Transverse colon (tissue), 4 donors: Measurements from ENCODE around the gene RAMACL. TPM values are rescaled to one million over a fixed set of nuclear protein-coding genes. Genes with fewer than 3 reads are reported as not detected.

Experiments
- DNase-seq: peaks from one replicate; pipeline ENCODE4 v3.0.0-alpha.2; 2019
- H3K27ac ChIP-seq, 4 donors: fragments of 200-600 bp; sonication (generic); 2 replicates each; pipeline ENCODE4 v1.5.1; 2016 to 2018; ENCODE audit warnings: inconsistent platforms in 4 of 4
- H3K27me3 ChIP-seq: fragments of 200-600 bp; sonication (generic); 2 replicates; pipeline ENCODE4 v1.5.1; 2017; ENCODE audit warnings: inconsistent platforms
- H3K36me3 ChIP-seq, 4 donors: fragments of 200-600 bp; sonication (generic); 2 replicates each; pipeline ENCODE4 v1.5.1; 2017 to 2019; ENCODE audit warnings: inconsistent platforms in 4 of 4
- H3K4me1 ChIP-seq, 4 donors: fragments of 200-600 bp; sonication (generic); 2 replicates each; pipeline ENCODE4 v1.5.1; 2017 to 2020; ENCODE audit warnings: inconsistent platforms in 4 of 4
- H3K4me3 ChIP-seq, 4 donors: fragments of 200-600 bp; sonication (generic); 1 replicate in 1 of 4; 2 replicates in 3 of 4; pipeline versions ENCODE4 v1.5.1 to v1.6.1; 2017 to 2019; ENCODE audit warnings: inconsistent platforms in 4 of 4
- H3K9me3 ChIP-seq, 2 donors: fragments of 200-600 bp; sonication (generic); 2 replicates each; pipeline ENCODE4 v1.5.1; 2017 to 2019; ENCODE audit warnings: inconsistent platforms in 2 of 2
- CTCF ChIP-seq, 5 experiments: fragments of 200-600 bp in 3 of 5; fragments of 450-650 bp in 2 of 5; sonication (generic) in 3 of 5; IDR thresholded peaks; 1 replicate in 2 of 5; 2 replicates in 3 of 5; pipeline ENCODE4 v1.5.1; 2016 to 2017; ENCODE audit warnings: antibody characterized with exemption in 5 of 5, inconsistent platforms in 3 of 5, mild to moderate bottlenecking in 2 of 5, moderate library complexity in 1 of 5
- EP300 ChIP-seq: sonication (generic); formaldehyde crosslinking; IDR thresholded peaks from one replicate; pipeline ENCODE4 v1.6.1; 2017; ENCODE audit warnings: antibody characterized with exemption, low read depth
- POLR2A ChIP-seq: fragments of 450-650 bp; IDR thresholded peaks from one replicate; pipeline ENCODE4 v1.6.1; 2016; ENCODE audit warnings: antibody characterized with exemption, mild to moderate bottlenecking, moderate library complexity
- POLR2AphosphoS5 ChIP-seq, 3 donors: sonication (generic); formaldehyde crosslinking; IDR thresholded peaks; one replicate each; pipeline ENCODE4 v1.6.1; 2016; ENCODE audit warnings: antibody characterized with exemption in 3 of 3
- WGBS, 2 donors: methylation state at CpG; one replicate each; pipeline ENCODE4 v1.1.5; 2018; ENCODE audit warnings: low coverage in 1 of 2; 5-methylcytosine and 5-hydroxymethylcytosine counted together
- in situ Hi-C, 4 donors: fragments of 200-750 bp; cut with MboI; loops; one replicate each; pipeline versions ENCODE4 v1.15.0 to v1.15.1; 2017; ENCODE audit warnings: low sequenced_read_pairs in 3 of 4, low pct_ligation_motif_present in 1 of 4, low pct_unique_long_range_greater_than_20kb in 1 of 4
- intact Hi-C: fragments of 100-400 bp; cut with DNase I; formaldehyde crosslinking; loops from one replicate; pipeline ENCODE4 v1.15.1; 2023; ENCODE audit warnings: low total_unique reads
- total RNA-seq, 4 donors: library from RNA; depleted of rRNA; stranded (reverse); fragments of >200 nt; gene quantifications; one replicate each; pipeline ENCODE4 v1.1.0, GENCODE V29; 2016

Gene RAMACL
- total RNA-seq, 4 donors from 2014 or later, result 0.95 to 1.2 (median 1.2) TPM; not detected in 1

- WGBS, 2 donors, result 90 to 95% methylated on average over 3 to 6 of the region's 6 CpGs
- DNase-seq, result no peak
- TF ChIP-seq POLR2AphosphoS5 (IDR thresholded peaks at IDR 0.05), result no peak
- no peak for TF ChIP-seq EP300
- no peak for TF ChIP-seq POLR2A
- no peak for TF ChIP-seq CTCF (IDR thresholded peaks at IDR 0.05)
- H3K36me3 ChIP-seq, result no peaks in the 10 kb centered on the region
- peaks cover 0 to 7% (median 2%) of the 10 kb centered on the region in 4 donors for H3K4me1 ChIP-seq
- H3K4me3 ChIP-seq, result no peak overlapping the region
- intact Hi-C loops, result no loop called here
- H3K9me3 ChIP-seq, result no peaks in the 10 kb centered on the region
- in situ Hi-C loops, result no loop called here
- no peak overlapping the region for H3K27ac ChIP-seq
- H3K27me3 ChIP-seq, result no peaks in the 10 kb centered on the region
Observed at GRCh38 chr6:166605752-166606151, 19.3 kb upstream of the RAMACL start.

DNA sequence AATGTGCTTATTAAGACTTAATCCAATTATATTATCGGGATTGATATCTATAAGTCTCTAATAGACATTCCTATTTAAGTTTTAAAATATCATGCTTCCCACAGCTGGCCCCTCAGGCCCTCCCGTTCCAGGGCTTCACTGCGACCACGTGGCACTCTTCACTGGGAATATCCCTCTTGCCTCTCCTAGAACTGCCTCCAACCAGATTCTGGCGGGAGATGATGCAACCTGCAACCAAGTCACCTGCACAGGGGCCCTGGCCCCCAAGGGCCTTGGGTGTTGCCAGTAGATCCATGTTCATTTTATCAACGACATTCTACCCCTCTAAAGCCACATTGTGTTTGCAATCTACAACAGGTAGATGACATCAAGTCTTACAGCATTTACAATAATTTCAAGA is 18.4 kb upstream of the RAMACL start:
- intact Hi-C loops, result no loop called here
- Histone ChIP-seq H3K36me3 (no peaks in the 10 kb centered on the region), H3K27ac (no peak overlapping the region), H3K9me3 (no peaks in the 10 kb centered on the region), H3K27me3 (no peaks in the 10 kb centered on the region), H3K4me3 (no peak overlapping the region), H3K4me1 (peaks cover 0 to 7% (median 2%) of the 10 kb centered on the region in 4 donors)
- in situ Hi-C loops, result no loop called here
- TF ChIP-seq CTCF (IDR thresholded peaks at IDR 0.05), result no peak
- no peak for TF ChIP-seq POLR2A
- TF ChIP-seq POLR2AphosphoS5 (IDR thresholded peaks at IDR 0.05), result no peak
- TF ChIP-seq EP300, result no peak
- DNase-seq, result no peak
- 88 to 100% methylated on average over 1 to 6 of the region's 6 CpGs for WGBS, 2 donors

DNA sequence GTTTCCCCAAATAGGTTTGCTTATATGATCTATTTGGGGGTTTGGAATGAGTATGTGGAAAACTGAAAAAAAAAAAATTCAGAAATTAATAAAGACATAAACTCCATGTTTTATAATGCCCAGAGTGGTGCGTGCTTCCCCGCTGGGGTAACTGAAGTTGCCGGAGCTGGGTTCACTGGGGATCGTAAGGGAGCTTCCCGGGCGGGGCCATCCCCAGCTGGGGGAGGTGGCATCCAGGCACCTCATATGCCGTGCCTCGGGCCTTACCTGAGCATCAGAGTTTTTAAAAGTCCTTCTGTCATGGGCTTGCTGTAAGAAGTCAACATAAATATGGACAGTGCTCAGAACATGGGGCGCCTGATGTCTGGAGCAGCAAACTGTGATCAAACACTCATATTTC is 17.9 kb upstream of the RAMACL start:
- WGBS, 2 donors, result 92 to 100% methylated on average over 1 to 9 of the region's 9 CpGs
- Histone ChIP-seq H3K4me3 (no peak overlapping the region), H3K9me3 (no peaks in the 10 kb centered on the region), H3K27me3 (no peaks in the 10 kb centered on the region), H3K4me1 (peaks cover 0 to 7% (median 2%) of the 10 kb centered on the region in 4 donors), H3K27ac (no peak overlapping the region), H3K36me3 (no peaks in the 10 kb centered on the region)
- intact Hi-C loops, result no loop called here
- no peak for TF ChIP-seq CTCF (IDR thresholded peaks at IDR 0.05)
- no peak for TF ChIP-seq POLR2A
- TF ChIP-seq POLR2AphosphoS5 (IDR thresholded peaks at IDR 0.05), result no peak
- TF ChIP-seq EP300, result no peak
- no peak for DNase-seq
- in situ Hi-C loops, result no loop called here

DNA sequence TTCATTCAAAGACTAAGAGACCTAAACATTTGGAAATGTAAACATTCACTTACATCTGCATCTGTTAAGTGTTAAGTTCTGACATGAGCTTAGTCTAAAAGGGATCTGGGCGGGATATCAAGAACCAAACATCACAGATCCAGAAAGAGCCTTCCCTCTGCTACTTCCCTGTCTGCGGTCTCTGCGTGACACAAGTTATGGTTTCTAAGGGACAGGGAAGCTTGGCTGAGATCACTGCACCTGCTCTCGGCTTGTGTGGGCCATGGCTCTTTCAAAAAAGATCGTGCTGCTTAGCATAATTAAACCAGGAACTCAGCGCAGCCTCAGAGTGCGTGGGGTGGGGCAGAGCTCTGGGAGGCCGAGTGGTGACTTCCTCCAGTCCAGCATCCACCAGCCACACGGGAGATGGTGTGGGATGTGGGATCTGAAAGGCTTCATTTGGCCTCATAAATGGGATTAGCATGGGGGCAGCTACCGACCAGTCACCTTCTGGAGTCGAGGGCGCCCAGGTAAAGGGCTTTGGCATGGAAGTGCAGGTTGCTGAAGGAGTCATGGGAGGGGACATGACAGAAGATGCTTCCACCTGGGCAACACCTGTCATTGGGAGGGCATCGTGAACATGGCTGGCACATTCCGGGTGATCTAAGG is 16.7 kb upstream of the RAMACL start:
- 78 to 81% methylated on average over 5 to 14 of the region's 14 CpGs for WGBS, 2 donors
- Histone ChIP-seq H3K9me3 (no peaks in the 10 kb centered on the region), H3K4me1 (peaks cover 0 to 9% (median 5%) of the 10 kb centered on the region in 4 donors), H3K27ac (peak overlapping the region in 2 of 4 donors; percentile 18 to 44), H3K36me3 (no peaks in the 10 kb centered on the region), H3K4me3 (no peak overlapping the region), H3K27me3 (no peaks in the 10 kb centered on the region)
- intact Hi-C loops (no loop called here), in situ Hi-C loops (no loop called here)
- no peak for DNase-seq
- no peak for TF ChIP-seq POLR2A
- TF ChIP-seq CTCF (IDR thresholded peaks at IDR 0.05), result no peak
- TF ChIP-seq POLR2AphosphoS5 (IDR thresholded peaks at IDR 0.05), result no peak
- TF ChIP-seq EP300, result no peak
